Tibial nerve (tissue), 4 donors: ENCODE data around the gene ARHGAP26. TPM values are rescaled to one million over a fixed set of nuclear protein-coding genes. Genes with fewer than 3 reads are reported as not detected.

ENCODE experiments used
- DNase-seq, 2 donors: peaks; one replicate each; pipeline ENCODE4 v3.0.0-alpha.2; 2019; ENCODE audit warnings: low spot score in 2 of 2
- H3K27ac ChIP-seq, 4 donors: fragments of 200-600 bp; sonication (generic) in 3 of 4; one replicate each; pipeline ENCODE4 v1.5.1; 2017 to 2019; ENCODE audit warnings: mild to moderate bottlenecking in 1 of 4
- H3K27me3 ChIP-seq, 2 donors: fragments of 200-600 bp; sonication (generic) in 1 of 2; one replicate each; pipeline versions ENCODE4 v1.5.1 to v1.6.0; 2017 to 2019
- H3K36me3 ChIP-seq, 3 donors: fragments of 200-600 bp; sonication (generic); one replicate each; pipeline ENCODE4 v1.5.1; 2018 to 2019
- H3K4me1 ChIP-seq, 4 donors: fragments of 200-600 bp; sonication (generic) in 3 of 4; one replicate each; pipeline ENCODE4 v1.5.1; 2017 to 2019
- H3K4me3 ChIP-seq, 4 donors: fragments of 200-600 bp; sonication (generic) in 3 of 4; one replicate each; pipeline ENCODE4 v1.5.1; 2017 to 2019; ENCODE audit warnings: mild to moderate bottlenecking in 1 of 4, moderate library complexity in 1 of 4
- H3K9me3 ChIP-seq, 4 donors: fragments of 200-600 bp; sonication (generic) in 3 of 4; one replicate each; pipeline ENCODE4 v1.5.1; 2017 to 2019
- CTCF ChIP-seq, 5 experiments: fragments of 200-600 bp in 3 of 5; fragments of 450-650 bp in 2 of 5; sonication (generic) in 3 of 5; IDR thresholded peaks; one replicate each; pipeline ENCODE4 v1.5.1; 2016 to 2019; ENCODE audit warnings: antibody characterized with exemption in 5 of 5, mild to moderate bottlenecking in 3 of 5, moderate library complexity in 2 of 5
- EP300 ChIP-seq, 2 donors: sonication (generic); formaldehyde crosslinking; IDR thresholded peaks; one replicate each; pipeline ENCODE4 v1.6.1; 2017; ENCODE audit warnings: antibody characterized with exemption in 2 of 2, mild to moderate bottlenecking in 1 of 2
- POLR2A ChIP-seq, 2 donors: fragments of 450-650 bp; IDR thresholded peaks; one replicate each; pipeline ENCODE4 v1.6.1; 2017; ENCODE audit warnings: antibody characterized with exemption in 2 of 2, mild to moderate bottlenecking in 2 of 2, moderate library complexity in 2 of 2
- WGBS, 2 donors: methylation state at CpG; one replicate each; pipeline ENCODE4 v1.1.5; 2018; 5-methylcytosine and 5-hydroxymethylcytosine counted together
- total RNA-seq, 4 donors: library from RNA; depleted of rRNA; stranded (reverse); fragments of >200 nt; gene quantifications; one replicate each; pipeline ENCODE4 v1.1.0, GENCODE V29; 2016

Gene ARHGAP26
- total RNA-seq, 4 donors from 2014 or later, result 33.7 to 77.8 (median 57.8) TPM

- H3K36me3 ChIP-seq, result peaks cover 0 to 2% (median 0%) of the 10 kb centered on the region in 3 donors
- no peak for TF ChIP-seq POLR2A (IDR thresholded peaks at IDR 0.05)
- TF ChIP-seq CTCF (IDR thresholded peaks at IDR 0.05), result no peak
- no peak for TF ChIP-seq EP300 (IDR thresholded peaks at IDR 0.05)
- DNase-seq, result no peak
- 93% methylated on average over 13 of the region's 13 CpGs for WGBS, 2 donors
- no peak overlapping the region for H3K4me3 ChIP-seq
- peaks cover 0 to 8% (median 0%) of the 10 kb centered on the region in 4 donors for H3K4me1 ChIP-seq
- H3K9me3 ChIP-seq, result no peaks in the 10 kb centered on the region
- no peaks in the 10 kb centered on the region for H3K27me3 ChIP-seq
- no peak overlapping the region for H3K27ac ChIP-seq
Measured at GRCh38 chr5:143031781-143032580, 261.8 kb downstream of the ARHGAP26 start.

- H3K9me3 ChIP-seq, result no peaks in the 10 kb centered on the region
- H3K27ac ChIP-seq, result no peak overlapping the region
- WGBS, 2 donors, result 88 to 89% methylated on average over 1 of the region's 1 CpG
- no peak overlapping the region for H3K4me3 ChIP-seq
- peaks cover 0 to 8% (median 0%) of the 10 kb centered on the region in 4 donors for H3K4me1 ChIP-seq
- H3K27me3 ChIP-seq, result no peaks in the 10 kb centered on the region
- H3K36me3 ChIP-seq, result peaks cover 0 to 6% (median 0%) of the 10 kb centered on the region in 3 donors
- no peak for TF ChIP-seq EP300 (IDR thresholded peaks at IDR 0.05)
- no peak for TF ChIP-seq POLR2A (IDR thresholded peaks at IDR 0.05)
- no peak for TF ChIP-seq CTCF (IDR thresholded peaks at IDR 0.05)
- no peak for DNase-seq
Measured at GRCh38 chr5:143032581-143032836, 262.3 kb downstream of the ARHGAP26 start.

GRCh38 chr5:143033535-143034250 lies 263.5 kb downstream of the ARHGAP26 start:
- DNase-seq, result no peak
- Histone ChIP-seq H3K4me1 (peaks cover 0 to 8% (median 0%) of the 10 kb centered on the region in 4 donors), H3K36me3 (peaks cover 0 to 11% (median 0%) of the 10 kb centered on the region in 3 donors), H3K27me3 (no peaks in the 10 kb centered on the region), H3K27ac (no peak overlapping the region), H3K9me3 (no peaks in the 10 kb centered on the region), H3K4me3 (no peak overlapping the region)
- TF ChIP-seq POLR2A (IDR thresholded peaks at IDR 0.05), result no peak
- no peak for TF ChIP-seq CTCF (IDR thresholded peaks at IDR 0.05)
- TF ChIP-seq EP300 (IDR thresholded peaks at IDR 0.05), result no peak
- WGBS, 2 donors, result 60 to 68% methylated on average over 10 of the region's 10 CpGs

GRCh38 chr5:143036146-143036927 lies 266.2 kb downstream of the ARHGAP26 start:
- WGBS, 2 donors, result 89 to 95% methylated on average over 4 of the region's 4 CpGs
- DNase-seq, result no peak
- TF ChIP-seq CTCF (IDR thresholded peaks at IDR 0.05) (no peak), POLR2A (IDR thresholded peaks at IDR 0.05) (no peak), EP300 (IDR thresholded peaks at IDR 0.05) (no peak)
- H3K27ac ChIP-seq, result no peak overlapping the region
- H3K4me1 ChIP-seq, result no peaks in the 10 kb centered on the region
- H3K27me3 ChIP-seq, result no peaks in the 10 kb centered on the region
- no peak overlapping the region for H3K4me3 ChIP-seq
- peaks cover 0 to 11% (median 0%) of the 10 kb centered on the region in 3 donors for H3K36me3 ChIP-seq
- no peaks in the 10 kb centered on the region for H3K9me3 ChIP-seq
